Hepatic stellate cell (primary cell): ENCODE data around the gene NQO2.
"Not testable (repeated sequence)": the region's sequence is repeated elsewhere in the genome, so short reads cannot be mapped to it uniquely, and the experiment has no call there.

Experiments
- DNase-seq: peaks from one replicate; pipeline ENCODE4 v3.0.0; 2011; ENCODE audit warnings: low spot score

Gene NQO2

GRCh38 chr6:3037638-3038365, 38.1 kb downstream of the NQO2 start:
- DNase-seq = no peak

GRCh38 chr6:3039384-3039783, 39.7 kb downstream of the NQO2 start:
- no peak for DNase-seq

GRCh38 chr6:3041147-3041546, 41.5 kb downstream of the NQO2 start:
- DNase-seq = no peak

GRCh38 chr6:3041606-3042005, 41.9 kb downstream of the NQO2 start:
- DNase-seq = no peak

- DNase-seq = no peak
Observed at GRCh38 chr6:3045369-3045768, 45.7 kb downstream of the NQO2 start.

- DNase-seq = no peak
Observed at GRCh38 chr6:3045777-3046176, 46.1 kb downstream of the NQO2 start.

- DNase-seq = no peak
Observed at GRCh38 chr6:3046295-3046694, 46.6 kb downstream of the NQO2 start.

- DNase-seq = not testable (repeated sequence)
Observed at GRCh38 chr6:3048009-3048408, 48.3 kb downstream of the NQO2 start.

- no peak for DNase-seq
Observed at GRCh38 chr6:3052481-3053230, 53.0 kb downstream of the NQO2 start.

GRCh38 chr6:3053231-3053508, 53.5 kb downstream of the NQO2 start:
- DNase-seq = no peak

GRCh38 chr6:3054229-3055157, 54.8 kb downstream of the NQO2 start:
- not testable (repeated sequence) for DNase-seq

- not testable (repeated sequence) for DNase-seq
Observed at GRCh38 chr6:3055158-3055499, 55.4 kb downstream of the NQO2 start.

- DNase-seq = no peak
Observed at GRCh38 chr6:3057063-3057770, 57.5 kb downstream of the NQO2 start.

GRCh38 chr6:3058957-3059356, 59.3 kb downstream of the NQO2 start:
- no peak for DNase-seq

- DNase-seq = not testable (repeated sequence)
Observed at GRCh38 chr6:3060092-3060491, 60.4 kb downstream of the NQO2 start.

- peak; percentile 44 for DNase-seq
Observed at GRCh38 chr6:3061501-3061941, 61.8 kb downstream of the NQO2 start.

GRCh38 chr6:3063340-3063732, 63.6 kb downstream of the NQO2 start:
- not testable (repeated sequence) for DNase-seq

- peak; percentile 96 for DNase-seq
Observed at GRCh38 chr6:3063733-3064700, 64.3 kb downstream of the NQO2 start.

GRCh38 chr6:3068329-3069214, 68.9 kb downstream of the NQO2 start, which contains the start of gene RIPK1:
RIPK1 (plus strand) TSS chr6:3068494; CDS start chr6:3076824, 8,330 bp downstream.
- DNase-seq = peak; percentile 96
